Bronchial epithelial cell (primary cell): ENCODE results near the gene AUH. TPM values are rescaled to one million over a fixed set of nuclear protein-coding genes. Genes with fewer than 3 reads are reported as not detected.

Source experiments
- DNase-seq: peaks from one replicate; pipeline ENCODE4 v3.0.0-alpha.2; 2010; ENCODE audit warnings: low read depth
- FAIRE-seq: peaks from 2 replicates; lab custom pipeline; 2011; peaks lifted over from hg19 to GRCh38; lab: Jason Lieb, UNC
- H3K27me3 ChIP-seq: 2 replicates; pipeline ENCODE4 v1.5.1; 2011; ENCODE audit warnings: low read length; ENCODE audit not compliant: control insufficient read depth, insufficient read depth
- H3K36me3 ChIP-seq: 2 replicates; pipeline ENCODE4 v1.5.1; 2011; ENCODE audit warnings: low read length; ENCODE audit not compliant: control insufficient read depth, insufficient read depth
- H3K4me3 ChIP-seq: 2 replicates; pipeline ENCODE4 v1.5.1; 2011; ENCODE audit warnings: mild to moderate bottlenecking, low read depth, low read length, control low read depth
- total RNA-seq: library from RNA; depleted of rRNA; stranded (reverse); fragments of >200 nt; gene quantifications from 2 replicates; pipeline ENCODE4 v1.2.1, GENCODE V29; 2014
- TF ChIP-seq, protein P1 (sequence below): IDR thresholded peaks from 2 replicates; pipeline ENCODE4 v1.5.1; 2011; ENCODE audit warnings: mild to moderate bottlenecking, moderate library complexity, low read length, control low read depth, inconsistent platforms; ENCODE audit not compliant: insufficient read depth, severe bottlenecking

AUH gene
- total RNA-seq, 1 donor from 2014 or later, result 16.8 TPM

DNA sequence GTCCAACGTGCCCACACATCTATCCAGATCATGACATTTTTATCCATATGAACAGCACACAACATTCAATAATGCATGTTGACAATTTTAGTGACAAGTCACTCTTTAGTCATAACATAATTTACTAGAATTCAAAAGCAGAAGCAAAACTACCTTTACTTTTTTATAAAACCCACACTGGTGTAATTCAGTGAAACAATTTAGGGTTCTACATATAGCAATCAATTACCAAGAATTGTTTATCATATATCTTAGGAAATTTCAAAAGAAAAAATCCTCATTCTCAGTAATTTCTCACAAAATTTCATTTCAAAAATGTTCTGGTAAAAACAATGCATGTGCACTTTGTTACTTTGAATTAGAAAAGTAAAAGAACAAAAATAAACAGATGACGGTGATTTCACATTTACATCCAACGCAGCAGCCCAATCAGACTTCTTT, 12.6 kb downstream of the AUH start:
- DNase-seq (no peak), FAIRE-seq (no peak)
- H3K36me3 ChIP-seq, result peaks cover 2% of the 10 kb centered on the region
- no peaks in the 10 kb centered on the region for H3K27me3 ChIP-seq
- TF ChIP-seq, protein P1, sequence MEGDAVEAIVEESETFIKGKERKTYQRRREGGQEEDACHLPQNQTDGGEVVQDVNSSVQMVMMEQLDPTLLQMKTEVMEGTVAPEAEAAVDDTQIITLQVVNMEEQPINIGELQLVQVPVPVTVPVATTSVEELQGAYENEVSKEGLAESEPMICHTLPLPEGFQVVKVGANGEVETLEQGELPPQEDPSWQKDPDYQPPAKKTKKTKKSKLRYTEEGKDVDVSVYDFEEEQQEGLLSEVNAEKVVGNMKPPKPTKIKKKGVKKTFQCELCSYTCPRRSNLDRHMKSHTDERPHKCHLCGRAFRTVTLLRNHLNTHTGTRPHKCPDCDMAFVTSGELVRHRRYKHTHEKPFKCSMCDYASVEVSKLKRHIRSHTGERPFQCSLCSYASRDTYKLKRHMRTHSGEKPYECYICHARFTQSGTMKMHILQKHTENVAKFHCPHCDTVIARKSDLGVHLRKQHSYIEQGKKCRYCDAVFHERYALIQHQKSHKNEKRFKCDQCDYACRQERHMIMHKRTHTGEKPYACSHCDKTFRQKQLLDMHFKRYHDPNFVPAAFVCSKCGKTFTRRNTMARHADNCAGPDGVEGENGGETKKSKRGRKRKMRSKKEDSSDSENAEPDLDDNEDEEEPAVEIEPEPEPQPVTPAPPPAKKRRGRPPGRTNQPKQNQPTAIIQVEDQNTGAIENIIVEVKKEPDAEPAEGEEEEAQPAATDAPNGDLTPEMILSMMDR, result no peak
- no peak overlapping the region for H3K4me3 ChIP-seq

DNA sequence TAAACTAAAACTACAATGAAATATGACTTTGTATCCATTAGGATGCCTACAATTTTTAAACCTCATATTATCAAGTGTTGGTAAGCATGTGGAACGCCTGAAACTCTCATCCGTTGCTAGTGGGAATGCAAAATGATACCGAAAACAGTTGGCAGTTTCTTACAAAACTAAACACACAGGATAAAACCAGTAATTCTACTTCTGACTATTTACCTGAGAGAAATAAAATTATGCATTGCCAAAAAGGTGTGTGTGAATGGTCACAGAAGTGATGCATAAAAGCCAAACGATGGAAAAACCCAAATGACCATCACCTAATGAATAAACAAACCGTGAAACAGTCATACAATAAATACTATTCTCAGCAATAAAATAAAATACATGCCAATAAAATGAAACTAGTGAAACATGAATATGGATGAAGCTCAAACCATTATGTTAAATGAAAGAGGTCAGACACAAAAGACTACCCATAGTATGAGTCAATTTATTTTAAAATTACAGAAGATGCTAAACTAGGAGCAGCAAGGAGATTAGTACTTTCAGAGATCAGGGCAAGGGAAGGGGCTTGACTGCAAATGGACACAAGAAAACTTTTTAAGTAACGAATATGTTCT, 13.4 kb downstream of the AUH start:
- TF ChIP-seq, protein P1, result no peak
- FAIRE-seq, result no peak
- peak; percentile 3 for DNase-seq
- Histone ChIP-seq H3K4me3 (no peak overlapping the region), H3K36me3 (peaks cover 2% of the 10 kb centered on the region), H3K27me3 (no peaks in the 10 kb centered on the region)

DNA sequence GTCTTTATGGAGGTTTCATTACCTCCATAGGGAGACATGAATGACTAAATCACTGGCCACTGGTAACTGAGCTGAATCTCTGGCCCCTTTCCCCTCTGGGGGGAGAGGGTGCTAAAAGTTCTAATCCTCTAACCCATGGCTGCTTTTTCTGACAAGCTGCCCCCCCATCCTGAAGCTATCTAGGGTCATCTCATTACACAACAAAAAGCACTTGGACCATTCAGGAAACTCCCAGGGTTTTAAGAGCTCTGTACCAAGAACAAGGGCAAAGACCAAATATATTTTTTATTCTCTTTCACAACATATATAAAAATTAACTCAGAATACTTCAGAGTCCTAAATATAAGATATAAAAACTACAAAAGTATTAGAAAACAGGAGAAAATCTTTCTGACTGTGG, 14.3 kb downstream of the AUH start:
- H3K27me3 ChIP-seq, result no peaks in the 10 kb centered on the region
- no peak overlapping the region for H3K4me3 ChIP-seq
- no peak for DNase-seq
- TF ChIP-seq, protein P1, result no peak
- H3K36me3 ChIP-seq, result peaks cover 2% of the 10 kb centered on the region
- FAIRE-seq, result no peak

DNA sequence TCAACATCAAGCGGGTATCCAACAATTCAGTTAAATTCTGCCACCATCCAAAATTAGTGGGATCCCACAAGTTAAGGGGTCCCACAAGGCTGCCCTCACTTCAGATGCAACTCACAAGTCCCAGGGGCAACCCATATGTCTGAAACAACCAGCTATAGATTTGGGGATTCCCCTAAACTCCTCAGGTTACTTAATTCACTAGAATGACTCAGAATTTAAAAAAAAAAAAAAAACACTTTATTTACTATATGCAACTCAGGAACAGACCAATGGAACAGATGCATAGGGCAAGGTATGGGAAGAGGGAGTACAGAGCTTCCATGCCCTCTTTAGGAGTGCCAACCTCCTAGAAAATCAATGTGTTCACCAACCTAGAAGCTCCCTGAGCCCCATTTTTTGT, 15.1 kb downstream of the AUH start:
- DNase-seq (peak; percentile 72), FAIRE-seq (no peak)
- TF ChIP-seq, protein P1, result no peak
- H3K36me3 ChIP-seq, result peaks cover 6% of the 10 kb centered on the region
- H3K27me3 ChIP-seq, result no peaks in the 10 kb centered on the region
- H3K4me3 ChIP-seq, result no peak overlapping the region

DNA sequence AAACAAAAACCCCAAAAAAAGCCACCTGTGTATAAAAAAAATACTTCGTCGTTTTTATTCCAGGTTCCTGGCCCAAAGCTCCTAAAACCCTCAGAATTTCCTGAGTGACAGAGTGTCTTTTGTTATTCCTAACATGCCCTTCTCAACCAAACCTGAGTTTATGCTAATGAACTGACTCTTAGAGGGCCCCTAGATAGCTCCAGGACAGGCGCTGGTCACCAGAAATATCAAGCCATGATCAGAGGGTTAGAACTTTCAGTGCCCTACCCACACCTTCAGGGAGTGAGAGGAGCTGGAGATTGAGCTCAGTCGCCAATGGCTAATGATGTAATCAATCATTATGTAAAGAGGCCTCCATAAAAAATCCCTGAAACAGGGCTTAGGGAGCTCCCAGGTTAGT, 15.7 kb downstream of the AUH start:
- no peak for FAIRE-seq
- Histone ChIP-seq H3K4me3 (no peak overlapping the region), H3K27me3 (no peaks in the 10 kb centered on the region), H3K36me3 (peaks cover 4% of the 10 kb centered on the region)
- TF ChIP-seq, protein P1, result no peak
- DNase-seq, result no peak

GRCh38 chr9:91342575-91342974, 19.1 kb downstream of the AUH start:
- Histone ChIP-seq H3K27me3 (no peaks in the 10 kb centered on the region), H3K4me3 (no peak overlapping the region), H3K36me3 (peaks cover 4% of the 10 kb centered on the region)
- FAIRE-seq, result no peak
- TF ChIP-seq, protein P1, result no peak
- no peak for DNase-seq
